Kidney epithelial cell (primary cell): Measurements from ENCODE around the gene GLS. TPM values are rescaled to one million over a fixed set of nuclear protein-coding genes. Genes with fewer than 3 reads are reported as not detected.

ENCODE experiments used
- DNase-seq: peaks from one replicate; pipeline ENCODE4 v3.0.0-alpha.2; 2010; ENCODE audit warnings: low read depth
- H3K27me3 ChIP-seq: 2 replicates; pipeline ENCODE4 v1.6.0; 2011; ENCODE audit warnings: low read length; ENCODE audit not compliant: control insufficient read depth, insufficient read depth
- H3K36me3 ChIP-seq: 2 replicates; pipeline ENCODE4 v1.5.1; 2011; ENCODE audit warnings: low read length; ENCODE audit not compliant: control insufficient read depth, insufficient read depth
- H3K4me3 ChIP-seq: 2 replicates; pipeline ENCODE4 v1.5.1; 2011; ENCODE audit warnings: low read depth, mild to moderate bottlenecking, control low read depth, low read length
- CTCF ChIP-seq: IDR thresholded peaks from 2 replicates; pipeline ENCODE4 v1.5.1; 2011; ENCODE audit warnings: mild to moderate bottlenecking, moderate library complexity, low read length, control low read depth, inconsistent platforms; ENCODE audit not compliant: insufficient read depth, poor library complexity, severe bottlenecking
- total RNA-seq: library from RNA; depleted of rRNA; stranded (reverse); fragments of >200 nt; gene quantifications from 2 replicates; pipeline ENCODE4 v1.2.3, GENCODE V29; 2015

GLS gene
- total RNA-seq, 1 donor from 2014 or later: 85.0 TPM

DNA sequence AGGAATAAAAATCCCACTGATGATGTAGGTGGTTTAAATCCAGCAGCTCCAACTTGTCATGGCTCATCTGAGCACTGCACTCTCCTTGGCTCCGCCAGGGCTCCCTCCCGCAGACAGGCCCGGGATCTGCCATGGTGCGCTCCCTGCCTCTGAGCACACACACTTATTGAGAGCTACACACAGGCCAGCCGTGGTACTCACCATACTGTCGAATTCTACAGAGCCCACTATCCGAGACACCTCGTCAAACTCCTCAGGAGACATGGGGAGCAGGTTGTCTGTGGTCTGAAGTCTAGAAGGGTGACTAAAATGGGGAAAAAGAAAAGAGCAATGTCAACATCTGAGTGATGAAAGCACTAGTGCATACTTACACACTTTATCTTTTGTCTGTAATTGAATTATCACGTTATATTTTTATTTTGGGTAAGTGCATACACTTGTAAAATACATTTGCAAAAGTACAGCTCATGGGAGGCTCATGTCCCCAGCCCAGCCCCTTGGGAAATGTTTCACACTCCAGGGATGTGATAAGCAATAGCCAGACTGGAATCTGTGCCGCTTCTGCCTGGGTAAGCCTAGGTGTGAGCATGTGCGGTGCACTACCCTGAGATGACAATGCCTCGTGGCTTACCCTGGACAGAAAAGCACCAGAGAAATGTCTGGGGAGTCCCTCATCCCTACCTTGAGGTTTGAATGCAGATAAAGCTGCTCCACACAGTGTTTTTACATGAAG, 94.2 kb downstream of the GLS start:
- no peak for DNase-seq
- peaks cover 4% of the 10 kb centered on the region for H3K36me3 ChIP-seq
- no peak overlapping the region for H3K4me3 ChIP-seq
- H3K27me3 ChIP-seq: no peaks in the 10 kb centered on the region
- TF ChIP-seq CTCF: no peak

DNA sequence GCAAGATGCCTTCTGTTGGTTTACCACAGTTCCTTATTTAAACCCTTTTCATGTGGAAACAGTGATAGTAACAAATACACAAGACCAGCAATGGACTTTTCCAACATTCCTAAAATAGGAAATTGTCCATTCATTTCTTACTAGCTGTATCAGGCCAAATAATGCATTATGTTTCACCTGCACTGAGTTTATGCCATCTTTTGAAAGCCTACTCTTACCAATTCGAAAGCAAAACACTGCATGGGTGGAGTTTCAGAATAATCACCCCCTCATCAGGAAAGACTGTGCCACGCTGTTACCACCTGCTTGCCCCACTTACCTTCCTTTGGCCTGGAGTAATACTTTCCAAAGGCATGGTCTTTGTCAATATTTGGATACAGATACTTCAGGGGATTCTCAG, 95.9 kb downstream of the GLS start:
- DNase-seq: no peak
- peaks cover 4% of the 10 kb centered on the region for H3K36me3 ChIP-seq
- H3K4me3 ChIP-seq: no peak overlapping the region
- no peaks in the 10 kb centered on the region for H3K27me3 ChIP-seq
- TF ChIP-seq CTCF: no peak

- Histone ChIP-seq H3K36me3 (peaks cover 5% of the 10 kb centered on the region), H3K4me3 (no peak overlapping the region), H3K27me3 (no peaks in the 10 kb centered on the region)
- DNase-seq: no peak
- no peak for TF ChIP-seq CTCF
Observed at GRCh38 chr2:190977505-190977904, 96.9 kb downstream of the GLS start.

DNA sequence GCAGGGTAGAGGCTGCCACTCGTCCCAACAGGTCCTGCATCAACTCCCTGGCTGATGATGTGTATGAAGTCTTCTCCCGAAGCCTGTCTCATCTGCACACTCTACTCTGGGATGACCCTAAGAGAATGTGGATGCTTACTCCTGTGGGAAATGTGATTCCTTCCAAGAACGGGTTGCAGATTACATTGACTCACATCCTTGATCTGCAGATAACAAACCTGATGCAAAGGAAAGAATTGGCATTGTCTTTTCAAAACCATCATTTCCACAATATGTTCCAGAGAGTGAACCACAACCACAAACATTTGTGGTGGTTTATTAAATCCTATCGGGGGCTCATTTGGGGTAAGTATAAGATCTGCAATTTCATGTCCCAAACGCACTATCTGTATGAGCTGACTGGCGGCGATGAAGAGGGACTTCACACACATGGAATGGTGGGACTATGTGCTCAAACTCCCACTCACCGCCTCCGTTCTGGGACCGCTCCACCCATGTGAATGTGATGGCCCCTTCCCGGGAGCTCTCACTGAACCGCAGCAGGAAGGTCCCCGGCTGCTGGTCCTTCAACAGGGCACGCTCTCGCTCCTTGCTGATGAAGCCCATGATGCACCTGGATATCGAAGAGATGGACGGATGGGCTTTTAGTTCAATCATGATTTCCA, 97.9 kb downstream of the GLS start:
- DNase-seq: no peak
- TF ChIP-seq CTCF: no peak
- peaks cover 7% of the 10 kb centered on the region for H3K36me3 ChIP-seq
- no peak overlapping the region for H3K4me3 ChIP-seq
- H3K27me3 ChIP-seq: no peaks in the 10 kb centered on the region

DNA sequence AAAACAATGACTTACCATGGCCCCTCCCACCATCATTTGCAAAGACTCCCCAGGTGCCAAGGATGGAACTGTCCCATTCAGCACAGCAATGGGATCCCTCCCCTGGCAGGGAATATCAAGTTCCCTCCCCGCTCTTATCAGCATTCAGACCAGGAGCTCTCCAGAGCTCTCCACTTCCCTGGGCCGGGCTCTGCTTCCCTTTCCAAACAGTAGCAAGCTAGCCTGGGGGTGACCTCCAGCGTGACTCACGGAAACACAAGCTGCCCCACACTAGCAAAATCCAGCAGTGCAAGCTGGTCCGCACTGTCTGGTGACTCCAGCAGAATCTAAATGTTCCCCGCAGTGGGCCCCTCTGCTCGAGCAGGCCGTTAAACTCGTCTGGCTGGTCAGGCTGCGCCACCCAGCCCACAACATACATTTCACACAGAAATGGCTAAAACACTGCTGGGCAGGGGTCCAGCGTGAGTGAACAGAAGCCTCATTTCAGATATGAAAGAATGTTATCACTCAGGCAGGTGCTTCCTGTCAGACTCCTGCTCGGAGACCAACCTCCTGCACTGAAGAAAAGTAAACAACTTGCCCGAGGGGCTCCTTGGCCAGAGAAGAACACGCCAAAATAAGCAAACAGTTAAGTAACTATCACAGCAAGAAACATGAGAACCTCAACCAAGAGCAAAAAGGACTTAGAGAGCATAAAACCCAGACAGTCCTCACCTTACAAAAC, 99.4 kb downstream of the GLS start:
- H3K36me3 ChIP-seq: peaks cover 4% of the 10 kb centered on the region
- TF ChIP-seq CTCF: no peak
- DNase-seq: peak; percentile 31
- H3K27me3 ChIP-seq: no peaks in the 10 kb centered on the region
- no peak overlapping the region for H3K4me3 ChIP-seq
